ENCODE results near the gene PAX4. TPM values are rescaled to one million over a fixed set of nuclear protein-coding genes. Genes with fewer than 3 reads are reported as not detected.
A peak's percentile ranks its signal among the peaks of the same experiment; 100 is the strongest.

Gene PAX4
- total and polyA plus RNA-seq, 2 of the 4 experiments (the other 2 are of a cell fraction): not detected

- 0 out of 2 replicates have a peak, but pooled peaks cover 2% of the 10 kb centered on the region for H3K4me1 ChIP-seq (ENCODE audit: control insufficient read depth, insufficient read depth, low read length)
- H4K91ac ChIP-seq (ENCODE audit: insufficient read depth, low read depth, low read length): no peak overlapping the region
- DNase-seq (no peak), ATAC-seq (ENCODE audit: low read depth) (no peak; the same call in 1 of the 2 replicates)
- H3K36me3 ChIP-seq (ENCODE audit: control insufficient read depth, insufficient read depth, low read length): no peaks in the 10 kb centered on the region
- no peak for TF ChIP-seq BHLHE40 (IDR thresholded peaks at IDR 0.05; ENCODE audit: low read depth, low read length)
- TF ChIP-seq RCOR1 (IDR thresholded peaks at IDR 0.05; ENCODE audit: insufficient replicate concordance, low read length): no peak
- TF ChIP-seq RFX5 (IDR thresholded peaks at IDR 0.05; ENCODE audit: low read depth, low read length): no peak
- TF ChIP-seq FOS (IDR thresholded peaks at IDR 0.05; ENCODE audit: low read depth, low read length): no peak
- TF ChIP-seq MAFK (IDR thresholded peaks at IDR 0.05; ENCODE audit: low read depth, low read length): no peak
- TF ChIP-seq CEBPB (IDR thresholded peaks at IDR 0.05; ENCODE audit: low read depth, low read length): no peak
- TF ChIP-seq USF2 (IDR thresholded peaks at IDR 0.05; ENCODE audit: low read depth, low read length): no peak
- no peak for TF ChIP-seq NFE2L2 (IDR thresholded peaks at IDR 0.05; ENCODE audit: low read depth, low read length)
- TF ChIP-seq RAD21 (IDR thresholded peaks at IDR 0.05; ENCODE audit: low read length): no peak
- no peak for TF ChIP-seq ELK1 (IDR thresholded peaks at IDR 0.05; ENCODE audit: borderline replicate concordance, low read depth, low read length)
- no peak for TF ChIP-seq SMC3 (IDR thresholded peaks at IDR 0.05; ENCODE audit: low read depth, low read length)
- no peak for TF ChIP-seq POLR2A (IDR thresholded peaks at IDR 0.05; ENCODE audit: low read depth, low read length)
- H2AFZ ChIP-seq (replicated peaks; ENCODE audit: low read length, poor library complexity): peak overlapping the region; percentile 41
- no peak overlapping the region for H2BK5ac ChIP-seq (ENCODE audit: low read depth, low read length, poor library complexity, severe bottlenecking)
- H3K18ac ChIP-seq (ENCODE audit: low read depth, low read length): no peak overlapping the region
- H3K79me1 ChIP-seq (ENCODE audit: low read depth in 1 of 2, low read length in 2 of 2): no peaks in the 10 kb centered on the region
- intact Hi-C loops (cut with micrococcal nuclease): no loop called here
- BruUV-seq (replicated peaks): no TSS peak
- no peak overlapping the region for H2AK9ac ChIP-seq (replicated peaks; ENCODE audit: low read depth, low read length, poor library complexity)
- H3K9me3 ChIP-seq (ENCODE audit: control insufficient read depth, insufficient read depth, low read length): no peaks in the 10 kb centered on the region; the same call in 1 of the 2 replicates
- WGBS, 2 experiments (ENCODE audit: extremely low coverage in 2 of 2, insufficient read length in 1 of 2): 8% methylated on average over 9 of the region's 24 CpGs; no CpG with 5 or more reads in 1 of the 2 experiments
- peaks cover 63% of the 10 kb centered on the region for H3K27me3 ChIP-seq (ENCODE audit: control insufficient read depth, insufficient read depth, low read length)
- H2AK5ac ChIP-seq (ENCODE audit: low read depth, low read length): no peak overlapping the region
- H3K9me1 ChIP-seq (ENCODE audit: insufficient read depth, low read length): no peaks in the 10 kb centered on the region
- H3K23ac ChIP-seq (ENCODE audit: low read depth, low read length): no peak overlapping the region
- in situ Hi-C loops (cut with MboI; ENCODE audit: low sequenced_read_pairs): no loop called here
- H4K20me1 ChIP-seq (ENCODE audit: insufficient read depth, low read length): no peaks in the 10 kb centered on the region
- H3K56ac ChIP-seq (ENCODE audit: extremely low read depth, insufficient read depth, low read length): no peak overlapping the region
- dilution Hi-C loops (cut with HindIII; ENCODE audit: low sequenced_read_pairs, unreplicated experiment): no loop called here
- H3K27ac ChIP-seq (ENCODE audit: insufficient read depth, low read length): no peak overlapping the region
- no peak overlapping the region for H3K4me3 ChIP-seq (ENCODE audit: insufficient read depth, low read depth, low read length)
- no peak overlapping the region for H2BK120ac ChIP-seq (ENCODE audit: low read depth, low read length)
- no peak overlapping the region for H3K14ac ChIP-seq (replicated peaks; ENCODE audit: low read depth, low read length)
- no peak overlapping the region for H2BK20ac ChIP-seq (ENCODE audit: low read depth, low read length)
- H2BK15ac ChIP-seq (ENCODE audit: low read depth, low read length): no peak overlapping the region
- H3K9ac ChIP-seq (ENCODE audit: low read depth, low read length): no peak overlapping the region
- CTCF ChIA-PET: no interaction called here
- POLR2A ChIA-PET (ENCODE audit: unreplicated experiment): no interaction called here
- H3K4me2 ChIP-seq (ENCODE audit: low read depth, low read length): no peak overlapping the region; the same call in 1 of the 2 replicates
- no peak overlapping the region for H4K8ac ChIP-seq (ENCODE audit: low read depth in 2 of 2, low read length in 2 of 2)
- H4K5ac ChIP-seq (ENCODE audit: low read depth, low read length): no peak overlapping the region
- H3K4ac ChIP-seq (ENCODE audit: low read depth, low read length): no peak overlapping the region
Measured at GRCh38 chr7:127620406-127621233, 2.7 kb upstream of the PAX4 start.

Data from IMR-90 (cell line).